Testis (tissue), 3 donors: ENCODE data around the gene C5orf15. TPM values are rescaled to one million over a fixed set of nuclear protein-coding genes. Genes with fewer than 3 reads are reported as not detected.

Source experiments
- DNase-seq: peaks from one replicate; pipeline ENCODE4 v3.0.0-alpha.2; 2019
- H3K27ac ChIP-seq, 2 donors: fragments of 200-600 bp; sonication (generic); one replicate each; pipeline ENCODE4 v1.5.1; 2019
- H3K27me3 ChIP-seq: fragments of 200-600 bp; sonication (generic); one replicate; pipeline ENCODE4 v1.5.1; 2019
- H3K36me3 ChIP-seq: fragments of 200-600 bp; sonication (generic); one replicate; pipeline ENCODE4 v1.5.1; 2017; ENCODE audit warnings: low read depth; ENCODE audit errors: missing control alignments
- H3K4me1 ChIP-seq: fragments of 200-600 bp; sonication (generic); one replicate; pipeline ENCODE4 v1.5.1; 2019
- H3K4me3 ChIP-seq, 2 donors: fragments of 200-600 bp; sonication (generic); one replicate each; pipeline ENCODE4 v1.5.1; 2017 to 2019
- H3K9me3 ChIP-seq: fragments of 200-600 bp; sonication (generic); one replicate; pipeline ENCODE4 v1.5.1; 2017
- POLR2A ChIP-seq: fragments of 450-650 bp; IDR thresholded peaks from one replicate; pipeline ENCODE4 v1.6.1; 2017; ENCODE audit warnings: antibody characterized with exemption, mild to moderate bottlenecking, moderate library complexity
- WGBS, 2 donors: methylation state at CpG; one replicate each; pipeline ENCODE4 v1.1.5; 2018; 5-methylcytosine and 5-hydroxymethylcytosine counted together
- intact Hi-C: fragments of 100-400 bp; cut with DNase I; formaldehyde crosslinking; loops from one replicate; pipeline ENCODE4 v1.15.1; 2023; ENCODE audit warnings: low total_unique reads
- polyA plus RNA-seq: library from polyadenylated mRNA; stranded (reverse); fragments of 350-450 nt; fragmentation: Illumina TruSeq; extraction: RNeasy Lipid Tissue Mini Kit (QIAGEN cat#74804); gene quantifications from one replicate; pipeline ENCODE4 v1.2.3, GENCODE V29; 2014; ENCODE audit warnings: low read depth, low replicate concordance; ENCODE audit not compliant: insufficient read depth
- total RNA-seq, 2 donors: library from RNA; depleted of rRNA; stranded (reverse); fragments of >200 nt; gene quantifications; one replicate each; pipeline ENCODE4 v1.2.3, GENCODE V29; 2016
- TF ChIP-seq, protein P1 (sequence below), 3 experiments: fragments of 450-650 bp in 2 of 3; fragments of 200-600 bp in 1 of 3; sonication (generic) in 1 of 3; IDR thresholded peaks; one replicate each; pipeline ENCODE4 v1.5.1; 2016 to 2019; ENCODE audit warnings: antibody characterized with exemption in 3 of 3, mild to moderate bottlenecking in 2 of 3, moderate library complexity in 1 of 3

Gene C5orf15
- total and polyA plus RNA-seq, 3 donors from 2014 or later = 44.8 to 65.1 (median 62.9) TPM

DNA sequence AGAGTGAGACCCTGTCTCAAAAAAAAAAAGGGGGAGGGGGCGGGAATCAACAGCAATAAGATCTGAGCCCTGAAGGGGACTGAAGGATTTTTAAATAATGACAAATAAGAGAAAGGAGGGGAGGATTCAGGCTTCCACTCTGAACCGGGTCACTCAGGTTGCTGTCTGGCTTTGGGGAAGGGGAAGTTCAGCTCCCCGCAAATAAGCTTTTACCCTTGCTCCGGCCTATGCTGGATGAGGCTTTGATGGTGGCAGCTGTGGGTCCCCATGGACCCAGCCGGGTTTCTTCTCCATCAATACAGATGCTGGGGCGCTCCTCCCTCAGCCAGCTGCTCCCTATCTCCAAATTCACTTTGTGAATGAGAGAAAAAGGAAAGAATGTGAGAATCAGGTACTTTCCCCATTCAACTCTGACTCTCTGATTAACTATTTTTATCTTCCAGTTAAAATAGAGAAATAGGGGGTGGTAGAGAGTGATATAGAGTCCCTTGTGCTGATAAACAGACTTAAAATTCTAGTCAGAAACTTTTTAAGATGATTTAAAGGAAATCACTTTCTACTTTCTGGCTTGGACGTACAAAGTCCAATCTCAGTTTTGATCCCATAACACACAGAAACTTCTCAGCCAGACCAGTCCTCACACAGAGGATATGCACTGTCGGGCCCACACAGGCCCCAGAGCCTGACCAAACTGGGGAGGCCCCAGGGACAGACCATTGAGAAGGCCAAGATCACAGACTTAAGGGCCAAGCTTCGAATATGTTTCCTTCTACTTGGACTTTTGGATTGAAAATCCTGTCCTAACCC, 39.6 kb downstream of the C5orf15 start:
- 82 to 83% methylated on average over 9 of the region's 9 CpGs for WGBS, 2 donors

GRCh38 chr5:133927300-133928180, 40.9 kb downstream of the C5orf15 start:
- Histone ChIP-seq H3K4me3 (no peak overlapping the region), H3K27ac (no peak overlapping the region), H3K27me3 (no peaks in the 10 kb centered on the region), H3K4me1 (no peaks in the 10 kb centered on the region), H3K36me3 (no peaks in the 10 kb centered on the region), H3K9me3 (no peaks in the 10 kb centered on the region)
- TF ChIP-seq, protein P1, sequence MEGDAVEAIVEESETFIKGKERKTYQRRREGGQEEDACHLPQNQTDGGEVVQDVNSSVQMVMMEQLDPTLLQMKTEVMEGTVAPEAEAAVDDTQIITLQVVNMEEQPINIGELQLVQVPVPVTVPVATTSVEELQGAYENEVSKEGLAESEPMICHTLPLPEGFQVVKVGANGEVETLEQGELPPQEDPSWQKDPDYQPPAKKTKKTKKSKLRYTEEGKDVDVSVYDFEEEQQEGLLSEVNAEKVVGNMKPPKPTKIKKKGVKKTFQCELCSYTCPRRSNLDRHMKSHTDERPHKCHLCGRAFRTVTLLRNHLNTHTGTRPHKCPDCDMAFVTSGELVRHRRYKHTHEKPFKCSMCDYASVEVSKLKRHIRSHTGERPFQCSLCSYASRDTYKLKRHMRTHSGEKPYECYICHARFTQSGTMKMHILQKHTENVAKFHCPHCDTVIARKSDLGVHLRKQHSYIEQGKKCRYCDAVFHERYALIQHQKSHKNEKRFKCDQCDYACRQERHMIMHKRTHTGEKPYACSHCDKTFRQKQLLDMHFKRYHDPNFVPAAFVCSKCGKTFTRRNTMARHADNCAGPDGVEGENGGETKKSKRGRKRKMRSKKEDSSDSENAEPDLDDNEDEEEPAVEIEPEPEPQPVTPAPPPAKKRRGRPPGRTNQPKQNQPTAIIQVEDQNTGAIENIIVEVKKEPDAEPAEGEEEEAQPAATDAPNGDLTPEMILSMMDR (IDR thresholded peaks at IDR 0.05) = no peak
- TF ChIP-seq POLR2A = no peak
- 81 to 83% methylated on average over 13 of the region's 13 CpGs for WGBS, 2 donors
- DNase-seq = no peak
- intact Hi-C loops = no loop called here

More for the DNA sequence above, 39.6 kb downstream of the C5orf15 start:
- TF ChIP-seq, protein P1 (IDR thresholded peaks at IDR 0.05) = no peak
- no peak for TF ChIP-seq POLR2A
- Histone ChIP-seq H3K4me3 (no peak overlapping the region), H3K4me1 (no peaks in the 10 kb centered on the region), H3K36me3 (no peaks in the 10 kb centered on the region), H3K27me3 (no peaks in the 10 kb centered on the region), H3K27ac (no peak overlapping the region), H3K9me3 (no peaks in the 10 kb centered on the region)
- DNase-seq = no peak
- intact Hi-C loops = no loop called here

DNA sequence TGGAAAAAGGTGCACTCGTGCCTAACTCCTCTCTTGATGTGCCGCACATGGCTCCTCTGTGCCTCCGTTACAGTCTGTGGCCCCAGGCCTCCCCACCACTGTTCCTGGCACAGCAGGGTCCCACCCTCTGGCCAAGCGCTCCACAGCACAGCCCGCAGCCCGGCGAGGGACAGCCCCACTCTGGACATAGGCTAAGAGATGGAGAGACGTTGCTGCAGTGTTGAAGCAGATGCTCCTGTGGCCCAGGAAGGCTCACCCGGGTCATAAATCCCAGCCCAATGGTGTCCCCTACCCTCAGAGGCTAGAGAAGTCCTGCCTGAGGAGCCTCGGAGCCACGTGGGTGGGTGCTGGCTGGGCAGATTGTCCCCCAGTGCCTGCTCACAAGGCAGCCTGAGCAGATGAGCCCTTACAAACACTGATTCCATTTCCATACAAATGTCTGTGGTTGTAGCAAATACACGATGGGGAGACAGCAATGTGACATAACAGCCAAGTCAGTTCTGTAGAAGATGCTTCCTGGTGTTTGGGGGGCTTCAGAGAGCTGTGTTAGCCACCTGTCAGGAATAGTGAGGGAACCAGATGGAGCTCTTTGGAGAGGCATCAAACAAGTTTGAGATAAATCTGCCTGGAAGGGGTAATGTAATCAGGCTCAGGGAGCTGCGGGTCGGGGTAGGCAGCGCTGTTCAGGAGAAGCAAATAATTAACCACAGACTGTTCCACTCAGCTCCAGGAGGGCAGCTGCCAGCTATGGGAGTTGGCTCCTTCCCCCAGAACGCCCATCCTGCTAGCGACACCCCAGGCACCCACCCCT, 41.7 kb downstream of the C5orf15 start:
- Histone ChIP-seq H3K27ac (no peak overlapping the region), H3K4me1 (no peaks in the 10 kb centered on the region), H3K27me3 (no peaks in the 10 kb centered on the region), H3K4me3 (no peak overlapping the region), H3K9me3 (no peaks in the 10 kb centered on the region), H3K36me3 (no peaks in the 10 kb centered on the region)
- TF ChIP-seq, protein P1 (IDR thresholded peaks at IDR 0.05) = no peak
- TF ChIP-seq POLR2A = no peak
- WGBS, 2 donors = 77 to 81% methylated on average over 14 to 17 of the region's 17 CpGs
- no peak for DNase-seq
- intact Hi-C loops = no loop called here

GRCh38 chr5:133925866-133926488, 42.4 kb downstream of the C5orf15 start:
- H3K27ac ChIP-seq = no peak overlapping the region
- H3K36me3 ChIP-seq = no peaks in the 10 kb centered on the region
- H3K9me3 ChIP-seq = no peaks in the 10 kb centered on the region
- no peak for DNase-seq
- no peak overlapping the region for H3K4me3 ChIP-seq
- intact Hi-C loops = no loop called here
- no peaks in the 10 kb centered on the region for H3K27me3 ChIP-seq
- no peak for TF ChIP-seq POLR2A
- no peaks in the 10 kb centered on the region for H3K4me1 ChIP-seq
- 77 to 88% methylated on average over 12 of the region's 12 CpGs for WGBS, 2 donors
